Activated naive CD8-positive, alpha-beta T cell treated with anti-CD3 and anti-CD28 coated beads, Interleukin-2, amount 10 ng/mL, durations not matched to agents 7 days and 5 days (primary cell): ENCODE data around the gene DDX49. TPM values are rescaled to one million over a fixed set of nuclear protein-coding genes. Genes with fewer than 3 reads are reported as not detected.

Experiments
- ATAC-seq: fragments of 150-1000 bp; cut with Tn5 transposase; one replicate; pipeline ENCODE4 v1.10.0; 2021; ENCODE audit warnings: low read depth, moderate library complexity
- POLR2A ChIA-PET: fragments of 350-600 bp; sonication (Branson Sonifier 250); formaldehyde crosslinking; loops from one replicate; lab custom pipeline; 2021; ENCODE audit warnings: antibody characterized with exemption; lab: Charles Lee
- DNase-seq: peaks from one replicate; pipeline ENCODE4 v3.0.0; 2021
- H3K27ac Mint-ChIP-seq: one replicate; pipeline ENCODE4 v1.8.0; 2022; ENCODE audit warnings: mild to moderate bottlenecking, mixed read lengths
- H3K27me3 Mint-ChIP-seq: one replicate; pipeline ENCODE4 v1.8.0; 2022; ENCODE audit warnings: mild to moderate bottlenecking, moderate library complexity, mixed read lengths
- H3K36me3 Mint-ChIP-seq: one replicate; pipeline ENCODE4 v1.8.0; 2021; ENCODE audit warnings: mild to moderate bottlenecking, mixed read lengths
- H3K4me1 Mint-ChIP-seq: one replicate; pipeline ENCODE4 v1.8.0; 2021; ENCODE audit warnings: mixed read lengths
- H3K4me3 Mint-ChIP-seq: one replicate; pipeline ENCODE4 v1.8.0; 2022; ENCODE audit warnings: mild to moderate bottlenecking, moderate library complexity, mixed read lengths
- H3K9me3 Mint-ChIP-seq: one replicate; pipeline ENCODE4 v1.8.0; 2021; ENCODE audit warnings: mixed read lengths
- total RNA-seq, 2 experiments: library from RNA; stranded (reverse); gene quantifications; one replicate each; pipeline ENCODE4 v1.2.3, GENCODE V29; 2021

DDX49 gene
- total RNA-seq, 2 experiments from 2014 or later: 42.3 to 42.8 TPM

GRCh38 chr19:18967358-18968146 lies 48.0 kb downstream of the DDX49 start:
- Mint-ChIP-seq H3K9me3 (peaks cover 2% of the 10 kb centered on the region), H3K4me3 (no peak overlapping the region), H3K27ac (no peak overlapping the region), H3K27me3 (peaks cover 11% of the 10 kb centered on the region), H3K4me1 (no peaks in the 10 kb centered on the region), H3K36me3 (no peaks in the 10 kb centered on the region)
- DNase-seq (no peak), ATAC-seq (no peak)
- POLR2A ChIA-PET: no interaction called here

- Mint-ChIP-seq H3K4me3 (no peak overlapping the region), H3K27me3 (peaks cover 3% of the 10 kb centered on the region), H3K4me1 (no peaks in the 10 kb centered on the region), H3K27ac (no peak overlapping the region), H3K9me3 (peaks cover 2% of the 10 kb centered on the region), H3K36me3 (no peaks in the 10 kb centered on the region)
- POLR2A ChIA-PET: no interaction called here
- ATAC-seq: no peak
- no peak for DNase-seq
Observed at GRCh38 chr19:18969931-18970659, 50.6 kb downstream of the DDX49 start.

GRCh38 chr19:18972301-18972811 lies 52.8 kb downstream of the DDX49 start:
- no peaks in the 10 kb centered on the region for H3K4me1 Mint-ChIP-seq
- H3K36me3 Mint-ChIP-seq: no peaks in the 10 kb centered on the region
- ATAC-seq (no peak), DNase-seq (no peak)
- H3K4me3 Mint-ChIP-seq: no peak overlapping the region
- no peaks in the 10 kb centered on the region for H3K27me3 Mint-ChIP-seq
- peaks cover 2% of the 10 kb centered on the region for H3K9me3 Mint-ChIP-seq
- no peak overlapping the region for H3K27ac Mint-ChIP-seq
- POLR2A ChIA-PET: no interaction called here

- Mint-ChIP-seq H3K9me3 (peaks cover 2% of the 10 kb centered on the region), H3K4me3 (no peak overlapping the region), H3K4me1 (no peaks in the 10 kb centered on the region), H3K27me3 (no peaks in the 10 kb centered on the region), H3K36me3 (no peaks in the 10 kb centered on the region), H3K27ac (no peak overlapping the region)
- ATAC-seq (no peak), DNase-seq (no peak)
- POLR2A ChIA-PET: no interaction called here
Observed at GRCh38 chr19:18972851-18973250, 53.3 kb downstream of the DDX49 start.

GRCh38 chr19:18975011-18975410 lies 55.5 kb downstream of the DDX49 start:
- Mint-ChIP-seq H3K27me3 (no peaks in the 10 kb centered on the region), H3K4me3 (no peak overlapping the region), H3K36me3 (no peaks in the 10 kb centered on the region), H3K9me3 (no peaks in the 10 kb centered on the region), H3K27ac (no peak overlapping the region), H3K4me1 (no peaks in the 10 kb centered on the region)
- POLR2A ChIA-PET: no interaction called here
- no peak for DNase-seq
- ATAC-seq: no peak

- POLR2A ChIA-PET: no interaction called here
- no peak overlapping the region for H3K4me3 Mint-ChIP-seq
- H3K4me1 Mint-ChIP-seq: no peaks in the 10 kb centered on the region
- no peaks in the 10 kb centered on the region for H3K9me3 Mint-ChIP-seq
- ATAC-seq (no peak), DNase-seq (no peak)
- no peak overlapping the region for H3K27ac Mint-ChIP-seq
- no peaks in the 10 kb centered on the region for H3K36me3 Mint-ChIP-seq
- no peaks in the 10 kb centered on the region for H3K27me3 Mint-ChIP-seq
Observed at GRCh38 chr19:18975869-18976268, 56.4 kb downstream of the DDX49 start.

Other genes starting within 250 kb of the DDX49 start
- gene CRTC1, start 236.0 kb upstream of the DDX49 start, total RNA-seq: 10 to 100 TPM; 10.3 to 11.8 TPM
- not detected for gene COMP, start 128.4 kb upstream of the DDX49 start, total RNA-seq
- gene UPF1, start 87.8 kb upstream of the DDX49 start, total RNA-seq: 10 to 100 TPM; 90.4 to 93.2 TPM
- gene CERS1, start 23.6 kb upstream of the DDX49 start, total RNA-seq: not detected
- gene COPE, start 328 bp upstream of the DDX49 start, total RNA-seq: 100 to 1,000 TPM; 209 to 213 TPM
- 1 to 10 TPM in 1 of 2 experiments, under 1 TPM in 1; 0.67 to 1.1 TPM for gene HOMER3, start 21.5 kb downstream of the DDX49 start, total RNA-seq
- 100 to 1,000 TPM; 150 to 155 TPM for gene SUGP2, start 113.8 kb downstream of the DDX49 start, total RNA-seq
- 10 to 100 TPM; 23.3 to 26.2 TPM for gene ARMC6, start 113.9 kb downstream of the DDX49 start, total RNA-seq
- gene SLC25A42, start 144.3 kb downstream of the DDX49 start, total RNA-seq: 10 to 100 TPM; 20.4 to 22.0 TPM
- 10 to 100 TPM; 25.8 to 30.5 TPM for gene TMEM161A, start 218.8 kb downstream of the DDX49 start, total RNA-seq